ENCODE data around the gene MYH11.
"Not testable (repeated sequence)": the region's sequence is repeated elsewhere in the genome, so short reads cannot be mapped to it uniquely, and the experiment has no call there.

The MYH11 gene

DNA sequence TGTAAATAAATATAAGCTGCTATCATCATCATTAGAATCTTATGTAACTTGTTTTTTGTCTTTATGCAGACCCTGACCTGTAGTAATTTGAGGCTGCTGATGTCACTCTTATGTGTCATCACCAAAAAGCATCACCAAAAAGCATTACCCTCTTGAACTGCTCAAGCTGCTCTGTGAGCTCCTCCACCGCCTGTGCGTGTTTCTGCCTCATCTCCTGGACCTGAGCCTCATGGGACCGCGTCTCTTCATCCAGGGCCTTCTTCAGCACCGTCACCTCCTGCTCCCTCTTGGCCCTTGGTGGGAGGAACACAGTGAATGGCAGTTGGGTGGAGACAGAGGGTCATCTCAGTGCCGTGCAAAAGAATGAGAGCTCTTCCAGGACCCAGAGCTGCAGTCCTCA is 124.4 kb downstream of the MYH11 start:
- DNase-seq (ENCODE audit: low spot score), result no peak
- in situ Hi-C loops (cut with MboI; ENCODE audit: low sequenced_read_pairs, unreplicated experiment), result no loop called here
- TF ChIP-seq CTCF (IDR thresholded peaks at IDR 0.05; ENCODE audit: borderline replicate concordance, control extremely low read depth, extremely low read depth, insufficient read depth, missing control alignments), result no peak

- in situ Hi-C loops (cut with MboI; ENCODE audit: low sequenced_read_pairs, unreplicated experiment), result no loop called here
- no peak for TF ChIP-seq CTCF (IDR thresholded peaks at IDR 0.05; ENCODE audit: borderline replicate concordance, control extremely low read depth, extremely low read depth, insufficient read depth, missing control alignments)
Observed at GRCh38 chr16:15729152-15729551, 127.7 kb downstream of the MYH11 start.

GRCh38 chr16:15727697-15728096 is 129.1 kb downstream of the MYH11 start:
- DNase-seq (ENCODE audit: low spot score), result not testable (repeated sequence)

More at GRCh38 chr16:15729152-15729551, 127.7 kb downstream of the MYH11 start:
- no peak for DNase-seq (ENCODE audit: low spot score)

DNA sequence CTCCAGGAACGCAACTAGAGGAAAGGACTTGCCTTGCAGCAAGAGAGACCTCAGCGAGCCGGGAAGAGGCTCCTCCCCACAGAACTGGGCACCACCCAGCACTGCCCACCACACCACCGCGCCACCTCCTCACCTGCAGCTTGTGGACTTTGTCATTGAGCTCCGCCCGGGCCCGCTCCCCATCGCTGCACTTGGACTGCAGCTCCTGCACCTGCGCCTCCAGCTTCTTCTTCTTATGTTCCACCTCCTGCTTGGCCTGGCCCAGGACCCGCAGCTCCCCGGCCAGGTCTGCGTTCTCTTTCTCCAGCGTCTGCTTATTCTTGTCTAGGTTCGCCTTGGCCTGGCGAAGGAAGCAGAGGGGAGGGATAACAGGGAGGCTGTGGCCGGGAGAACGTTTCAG is 130.1 kb downstream of the MYH11 start:
- no peak for TF ChIP-seq CTCF (IDR thresholded peaks at IDR 0.05; ENCODE audit: borderline replicate concordance, control extremely low read depth, extremely low read depth, insufficient read depth, missing control alignments)
- in situ Hi-C loops (cut with MboI; ENCODE audit: low sequenced_read_pairs, unreplicated experiment), result no loop called here
- DNase-seq (ENCODE audit: low spot score), result no peak

More at GRCh38 chr16:15727697-15728096, 129.1 kb downstream of the MYH11 start:
- in situ Hi-C loops (cut with MboI; ENCODE audit: low sequenced_read_pairs, unreplicated experiment), result not testable (repeated sequence)

GRCh38 chr16:15725641-15726240 is 131.1 kb downstream of the MYH11 start:
- no peak for TF ChIP-seq CTCF (IDR thresholded peaks at IDR 0.05; ENCODE audit: borderline replicate concordance, control extremely low read depth, extremely low read depth, insufficient read depth, missing control alignments)
- in situ Hi-C loops (cut with MboI; ENCODE audit: low sequenced_read_pairs, unreplicated experiment), result no loop called here
- DNase-seq (ENCODE audit: low spot score), result no peak

GRCh38 chr16:15723808-15724207 is 133.0 kb downstream of the MYH11 start:
- in situ Hi-C loops (cut with MboI; ENCODE audit: low sequenced_read_pairs, unreplicated experiment), result no loop called here
- no peak for TF ChIP-seq CTCF (IDR thresholded peaks at IDR 0.05; ENCODE audit: borderline replicate concordance, control extremely low read depth, extremely low read depth, insufficient read depth, missing control alignments)
- no peak for DNase-seq (ENCODE audit: low spot score)

DNA sequence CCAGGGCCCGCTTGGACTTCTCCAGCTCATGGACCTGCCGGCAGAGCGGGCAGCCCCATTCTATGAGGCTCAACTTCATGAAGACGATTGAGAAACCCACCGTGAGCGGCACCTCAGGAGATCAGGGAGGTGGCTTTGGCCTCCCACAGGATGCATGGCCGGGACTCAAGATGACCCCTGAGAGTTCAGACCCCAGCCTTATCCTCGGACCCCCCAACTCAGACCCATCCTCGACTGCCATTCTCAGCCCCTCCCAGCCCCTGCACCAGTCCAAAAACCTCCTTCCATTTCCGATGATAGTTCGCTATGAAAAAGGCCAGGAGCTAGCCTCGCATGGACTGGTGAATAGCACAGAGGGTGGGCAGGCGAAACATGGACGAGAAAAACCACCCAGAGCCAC is 135.8 kb downstream of the MYH11 start:
- DNase-seq (ENCODE audit: low spot score), result no peak
- no peak for TF ChIP-seq CTCF (IDR thresholded peaks at IDR 0.05; ENCODE audit: borderline replicate concordance, control extremely low read depth, extremely low read depth, insufficient read depth, missing control alignments)
- in situ Hi-C loops (cut with MboI; ENCODE audit: low sequenced_read_pairs, unreplicated experiment), result no loop called here

All from GM13976 (cell line).